ENCODE results near the gene RIPOR3. TPM values are rescaled to one million over a fixed set of nuclear protein-coding genes. Genes with fewer than 3 reads are reported as not detected.

Gene RIPOR3
- total and polyA plus RNA-seq, 4 donors: 4.3 to 9.9 (median 7.7) TPM

- no peak overlapping the region for H3K27ac ChIP-seq (ENCODE audit: low read depth in 1 of 2, low read length in 1 of 2)
- peaks cover 48 to 63% (median 50%) of the 10 kb centered on the region in 4 donors for H3K36me3 ChIP-seq (ENCODE audit: control insufficient read depth in 4 of 4, insufficient read depth in 4 of 4, low read length in 4 of 4)
- H3K4me3 ChIP-seq: no peak overlapping the region
- WGBS, 2 donors: 91 to 95% methylated on average over 14 of the region's 14 CpGs
- H3K9me3 ChIP-seq (ENCODE audit: control insufficient read depth in 4 of 4, insufficient read depth in 3 of 4, low read length in 3 of 4): no peaks in the 10 kb centered on the region
- H3K27me3 ChIP-seq (ENCODE audit: control insufficient read depth in 3 of 3, insufficient read depth in 3 of 3, low read length in 2 of 3): no peaks in the 10 kb centered on the region
- ATAC-seq (ENCODE audit: insufficient read depth, low FRiP score) (no peak), DNase-seq (no peak)
- no peak overlapping the region for H3K9ac ChIP-seq (ENCODE audit: insufficient read depth in 1 of 2, low read length in 2 of 2)
- no peak for TF ChIP-seq CTCF (IDR thresholded peaks at IDR 0.05; ENCODE audit: control extremely low read depth, extremely low read depth)
- peaks cover 0 to 10% (median 3%) of the 10 kb centered on the region in 5 donors for H3K4me1 ChIP-seq (ENCODE audit: control insufficient read depth in 5 of 5, insufficient read depth in 5 of 5, low read length in 5 of 5)
Measured at GRCh38 chr20:50578061-50578777, 113.1 kb downstream of the RIPOR3 start.

DNA sequence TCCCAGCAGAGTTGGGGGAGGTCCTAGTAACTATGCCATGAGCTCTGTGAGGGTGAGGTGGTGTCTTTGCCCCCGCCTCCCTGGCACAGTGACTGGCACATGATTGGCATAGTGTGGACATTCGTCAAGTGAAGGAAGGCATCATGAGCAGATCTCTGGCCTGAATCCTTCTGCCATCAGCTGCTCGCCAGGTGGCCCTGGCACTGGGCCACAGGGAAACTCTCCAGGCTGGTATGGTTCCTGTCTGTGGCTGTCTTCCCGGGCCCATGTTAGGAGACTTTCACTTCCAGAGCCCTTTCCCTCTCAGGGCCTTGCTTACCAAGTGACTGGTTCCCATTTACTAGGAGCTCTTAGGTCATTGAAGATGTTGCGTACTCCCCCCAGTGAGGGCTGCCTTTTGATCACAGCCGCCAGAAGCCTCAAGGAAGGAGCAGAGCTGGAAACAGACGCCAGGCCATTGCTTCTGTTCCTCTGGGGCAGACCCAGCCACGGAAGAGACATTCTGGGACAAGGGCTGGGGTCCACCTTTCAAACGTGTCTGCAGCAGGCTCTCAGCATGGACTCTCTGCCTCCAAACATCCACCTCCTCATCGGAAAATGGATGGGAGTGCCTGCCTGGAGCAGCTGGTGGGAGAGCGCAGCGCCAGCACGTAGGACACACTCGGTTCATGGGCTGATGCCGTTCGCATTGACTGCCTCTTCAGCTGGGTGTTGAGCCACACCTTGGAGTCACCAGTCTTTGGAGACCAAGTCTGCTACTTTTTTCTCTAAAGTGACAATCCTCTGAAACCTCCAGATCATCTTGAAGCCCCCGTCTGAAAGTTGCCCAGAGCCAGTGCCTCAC, 113.9 kb downstream of the RIPOR3 start:
- 75 to 84% methylated on average over 17 of the region's 17 CpGs for WGBS, 2 donors
- ATAC-seq (ENCODE audit: insufficient read depth, low FRiP score): peak; percentile 8

GRCh38 chr20:50575865-50576720, 115.2 kb downstream of the RIPOR3 start:
- H3K4me3 ChIP-seq: no peak overlapping the region
- ATAC-seq (ENCODE audit: insufficient read depth, low FRiP score) (peak; percentile 66), DNase-seq (peak; percentile 71 to 81 (median 73))
- TF ChIP-seq CTCF (IDR thresholded peaks at IDR 0.05; ENCODE audit: control extremely low read depth, extremely low read depth): peak; percentile 70
- H3K27ac ChIP-seq (ENCODE audit: low read depth in 1 of 2, low read length in 1 of 2): no peak overlapping the region
- no peaks in the 10 kb centered on the region for H3K27me3 ChIP-seq (ENCODE audit: control insufficient read depth in 3 of 3, insufficient read depth in 3 of 3, low read length in 2 of 3)
- peaks cover 4 to 23% (median 16%) of the 10 kb centered on the region in 5 donors for H3K4me1 ChIP-seq (ENCODE audit: control insufficient read depth in 5 of 5, insufficient read depth in 5 of 5, low read length in 5 of 5)
- 57 to 64% methylated on average over 12 of the region's 12 CpGs for WGBS, 2 donors
- peaks cover 36 to 50% (median 42%) of the 10 kb centered on the region in 4 donors for H3K36me3 ChIP-seq (ENCODE audit: control insufficient read depth in 4 of 4, insufficient read depth in 4 of 4, low read length in 4 of 4)
- H3K9ac ChIP-seq (ENCODE audit: insufficient read depth in 1 of 2, low read length in 2 of 2): peak overlapping the region in 1 of 2 donors; percentile 42
- no peaks in the 10 kb centered on the region for H3K9me3 ChIP-seq (ENCODE audit: control insufficient read depth in 4 of 4, insufficient read depth in 3 of 4, low read length in 3 of 4)

More for the DNA sequence above, 113.9 kb downstream of the RIPOR3 start:
- no peaks in the 10 kb centered on the region for H3K9me3 ChIP-seq (ENCODE audit: control insufficient read depth in 4 of 4, insufficient read depth in 3 of 4, low read length in 3 of 4)
- no peak for TF ChIP-seq CTCF (IDR thresholded peaks at IDR 0.05; ENCODE audit: control extremely low read depth, extremely low read depth)
- H3K9ac ChIP-seq (ENCODE audit: insufficient read depth in 1 of 2, low read length in 2 of 2): no peak overlapping the region
- no peaks in the 10 kb centered on the region for H3K27me3 ChIP-seq (ENCODE audit: control insufficient read depth in 3 of 3, insufficient read depth in 3 of 3, low read length in 2 of 3)
- H3K4me1 ChIP-seq (ENCODE audit: control insufficient read depth in 5 of 5, insufficient read depth in 5 of 5, low read length in 5 of 5): peaks cover 4 to 19% (median 11%) of the 10 kb centered on the region in 5 donors
- peaks cover 44 to 58% (median 48%) of the 10 kb centered on the region in 4 donors for H3K36me3 ChIP-seq (ENCODE audit: control insufficient read depth in 4 of 4, insufficient read depth in 4 of 4, low read length in 4 of 4)
- DNase-seq: no peak
- H3K4me3 ChIP-seq: no peak overlapping the region
- H3K27ac ChIP-seq (ENCODE audit: low read depth in 1 of 2, low read length in 1 of 2): no peak overlapping the region

Measured in lung (tissue), 12 donors.